RWPE1 (cell line): ENCODE results near the gene KIF4A.
A peak's percentile ranks its signal among the peaks of the same experiment; 100 is the strongest.
"Not testable (repeated sequence)": the region's sequence is repeated elsewhere in the genome, so short reads cannot be mapped to it uniquely, and the experiment has no call there.

Source experiments
- CTCF ChIA-PET: fragments of 350-600 bp; sonication (Branson Sonifier 250); formaldehyde crosslinking; extraction: SDS; loops from one replicate; lab custom pipeline; 2021; lab: Yijun Ruan, JAX
- POLR2A ChIA-PET: fragments of 400-600 bp; formaldehyde crosslinking; extraction: SDS; loops from one replicate; lab custom pipeline; 2020; ENCODE audit warnings: antibody characterized with exemption; ENCODE audit not compliant: low non-redundant PET; lab: Yijun Ruan, JAX
- DNase-seq: peaks from one replicate; pipeline ENCODE4 v3.0.0; 2012; ENCODE audit warnings: low spot score
- H3K27ac ChIP-seq: fragments of 450-650 bp; 2 replicates; pipeline ENCODE4 v1.5.1; 2017
- TF ChIP-seq, protein P1 (sequence below): fragments of 450-650 bp; conservative IDR thresholded peaks from 2 replicates; pipeline ENCODE4 v1.5.1; 2017; ENCODE audit warnings: low read depth, mild to moderate bottlenecking

Gene KIF4A

DNA sequence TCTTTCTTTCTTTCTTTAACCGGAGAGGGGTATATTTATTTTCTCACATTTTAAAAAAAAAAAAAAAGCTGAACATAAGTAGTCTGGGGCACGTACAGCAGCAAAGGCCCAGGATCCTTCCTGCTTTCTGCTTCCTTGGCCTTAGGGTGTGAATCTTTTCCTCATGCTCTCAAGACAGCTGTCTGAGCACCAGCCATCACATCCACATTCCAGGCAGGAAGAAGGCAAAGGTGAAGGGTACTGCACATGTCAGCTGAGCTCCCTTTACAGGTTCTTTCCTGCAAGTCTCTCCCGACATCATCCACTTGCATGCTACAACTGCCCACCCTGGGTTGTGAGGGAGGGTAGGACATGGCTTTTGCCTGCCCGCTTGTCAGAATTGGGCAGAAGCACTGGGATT, 69.6 kb downstream of the KIF4A start:
- POLR2A ChIA-PET, result no interaction called here
- no peak for DNase-seq
- TF ChIP-seq, protein P1, sequence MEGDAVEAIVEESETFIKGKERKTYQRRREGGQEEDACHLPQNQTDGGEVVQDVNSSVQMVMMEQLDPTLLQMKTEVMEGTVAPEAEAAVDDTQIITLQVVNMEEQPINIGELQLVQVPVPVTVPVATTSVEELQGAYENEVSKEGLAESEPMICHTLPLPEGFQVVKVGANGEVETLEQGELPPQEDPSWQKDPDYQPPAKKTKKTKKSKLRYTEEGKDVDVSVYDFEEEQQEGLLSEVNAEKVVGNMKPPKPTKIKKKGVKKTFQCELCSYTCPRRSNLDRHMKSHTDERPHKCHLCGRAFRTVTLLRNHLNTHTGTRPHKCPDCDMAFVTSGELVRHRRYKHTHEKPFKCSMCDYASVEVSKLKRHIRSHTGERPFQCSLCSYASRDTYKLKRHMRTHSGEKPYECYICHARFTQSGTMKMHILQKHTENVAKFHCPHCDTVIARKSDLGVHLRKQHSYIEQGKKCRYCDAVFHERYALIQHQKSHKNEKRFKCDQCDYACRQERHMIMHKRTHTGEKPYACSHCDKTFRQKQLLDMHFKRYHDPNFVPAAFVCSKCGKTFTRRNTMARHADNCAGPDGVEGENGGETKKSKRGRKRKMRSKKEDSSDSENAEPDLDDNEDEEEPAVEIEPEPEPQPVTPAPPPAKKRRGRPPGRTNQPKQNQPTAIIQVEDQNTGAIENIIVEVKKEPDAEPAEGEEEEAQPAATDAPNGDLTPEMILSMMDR, result no peak
- CTCF ChIA-PET, result no interaction called here
- no peak overlapping the region for H3K27ac ChIP-seq

DNA sequence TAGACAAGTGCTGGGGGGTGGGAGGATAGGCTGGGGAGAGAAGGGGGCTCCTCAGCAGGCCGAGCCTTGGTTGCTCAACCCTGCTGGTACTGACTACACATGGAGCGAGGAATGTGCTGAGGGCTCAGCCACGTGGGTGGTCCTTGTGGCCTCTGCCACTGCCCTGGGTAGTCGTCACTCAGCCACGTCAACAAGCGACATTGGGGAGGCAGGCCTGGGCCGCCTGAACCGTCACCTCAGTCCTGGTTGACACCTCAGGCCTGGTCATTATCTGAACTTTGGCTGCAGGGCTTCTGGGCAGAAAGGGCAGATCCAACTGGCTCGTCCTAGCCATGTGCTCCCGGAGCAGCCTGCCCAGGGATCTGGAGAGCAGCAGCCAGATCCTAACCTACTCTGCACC, 70.5 kb downstream of the KIF4A start:
- TF ChIP-seq, protein P1, result no peak
- CTCF ChIA-PET, result no interaction called here
- DNase-seq, result no peak
- POLR2A ChIA-PET, result no interaction called here
- no peak overlapping the region for H3K27ac ChIP-seq

DNA sequence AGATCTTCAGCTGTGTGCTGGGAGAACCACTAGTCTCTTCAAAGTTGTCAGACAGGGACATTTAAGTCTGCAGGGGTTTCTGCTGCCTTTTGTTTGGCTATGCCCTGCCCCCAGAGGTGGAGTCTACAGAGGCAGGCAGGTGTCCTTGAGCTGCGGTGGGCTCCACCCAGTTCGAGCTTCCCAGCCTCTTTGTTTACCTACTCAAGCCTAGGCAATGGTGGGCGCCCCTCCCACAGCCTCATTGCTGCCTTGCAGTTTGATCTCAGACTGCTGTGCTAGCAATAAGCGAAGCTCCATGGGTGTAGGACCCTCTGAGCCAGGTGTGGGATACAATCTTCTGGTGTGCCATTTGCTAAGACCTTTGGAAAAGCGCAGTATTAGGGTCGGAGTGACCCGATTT, 78.8 kb downstream of the KIF4A start:
- DNase-seq, POLR2A ChIA-PET, CTCF ChIA-PET, H3K27ac ChIP-seq: not testable (repeated sequence)

DNA sequence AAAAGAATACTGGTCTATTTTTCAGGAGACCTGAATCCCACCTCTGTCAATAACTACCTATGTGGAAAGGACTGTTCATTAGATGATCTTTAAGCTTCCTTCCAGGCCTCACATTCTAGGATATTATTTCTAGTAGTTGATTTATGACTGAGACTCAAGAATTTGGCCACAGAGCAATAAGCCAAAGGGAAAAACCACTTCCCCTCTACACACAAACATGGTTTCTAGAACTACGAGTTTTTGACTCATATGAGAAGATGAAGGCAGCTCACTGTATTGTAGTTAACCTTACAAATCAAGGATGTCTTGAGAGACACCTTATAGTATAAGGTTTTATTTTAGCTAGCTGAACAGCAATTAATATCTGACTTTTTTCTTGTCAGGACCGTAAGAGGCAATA, 96.3 kb downstream of the KIF4A start:
- POLR2A ChIA-PET, result no interaction called here
- DNase-seq, result no peak
- no peak overlapping the region for H3K27ac ChIP-seq
- TF ChIP-seq, protein P1, result no peak
- CTCF ChIA-PET, result interaction anchor here (0.5 to 0.9 kb wide), 2 partner anchors 11 to 16 kb away, joined by 3 to 4 read pairs; no protein-coding TSS in a partner anchor

DNA sequence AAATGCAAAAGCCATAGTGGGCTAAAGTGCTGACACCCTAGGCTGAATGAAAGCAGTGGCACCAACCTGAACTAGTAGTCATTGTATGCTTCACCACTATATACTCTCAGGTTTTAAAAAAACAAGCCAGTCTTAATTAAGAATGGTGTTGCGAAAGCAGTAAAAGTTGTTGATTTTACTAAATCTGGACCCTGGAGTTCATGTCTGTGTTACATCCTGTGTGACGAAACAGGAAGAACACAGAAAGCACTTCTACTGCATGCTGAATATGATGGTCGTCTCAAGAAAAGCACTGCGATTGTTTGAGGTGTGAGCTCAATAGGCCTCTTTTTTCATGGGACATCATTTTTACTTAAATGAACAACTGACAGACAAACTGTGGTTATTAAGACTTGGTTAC, 109.0 kb downstream of the KIF4A start:
- no peak for DNase-seq
- TF ChIP-seq, protein P1, result no peak
- H3K27ac ChIP-seq, result no peak overlapping the region
- ChIA-PET CTCF (no interaction called here), POLR2A (no interaction called here)

DNA sequence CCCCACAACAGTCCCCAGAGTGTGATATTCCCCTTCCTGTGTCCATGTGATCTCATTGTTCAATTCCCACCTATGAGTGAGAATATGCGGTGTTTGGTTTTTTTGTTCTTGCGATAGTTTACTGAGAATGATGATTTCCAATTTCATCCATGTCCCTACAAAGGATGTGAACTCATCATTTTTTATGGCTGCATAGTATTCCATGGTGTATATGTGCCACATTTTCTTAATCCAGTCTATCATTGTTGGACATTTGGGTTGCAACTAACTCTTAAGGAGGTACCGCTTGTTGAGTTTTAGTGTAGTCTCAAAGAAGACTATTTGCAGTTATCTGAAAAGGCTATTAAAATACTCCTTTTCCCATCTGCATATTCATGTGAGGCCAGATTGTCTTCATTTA, 110.3 kb downstream of the KIF4A start:
- H3K27ac ChIP-seq, POLR2A ChIA-PET, CTCF ChIA-PET, DNase-seq: not testable (repeated sequence)

DNA sequence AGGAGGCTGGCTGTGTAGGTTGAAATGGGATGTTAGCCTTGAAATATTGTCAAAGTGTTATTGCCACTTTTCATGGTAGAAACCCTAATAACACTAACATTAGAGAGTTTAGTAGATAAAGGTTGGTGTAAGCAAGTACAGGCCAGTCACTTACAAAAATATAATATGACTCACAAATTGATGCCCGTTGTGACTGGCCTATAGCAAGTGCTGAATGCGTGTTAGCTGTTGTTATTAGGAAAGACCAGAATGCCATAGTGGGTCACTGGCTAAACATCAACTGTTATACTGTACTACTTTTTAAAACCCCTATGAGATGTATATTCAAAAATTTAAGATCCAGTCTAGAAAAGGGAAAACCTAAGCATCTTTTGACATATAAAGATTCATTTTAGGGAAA, 112.8 kb downstream of the KIF4A start:
- ChIA-PET CTCF (interaction anchor here (0.8 to 1.2 kb wide), 2 partner anchors 17 to 1533 kb away, joined by 3 read pairs; no protein-coding TSS in a partner anchor), POLR2A (no interaction called here)
- H3K27ac ChIP-seq, result no peak overlapping the region
- DNase-seq, result peak; percentile 15
- TF ChIP-seq, protein P1, result no peak

DNA sequence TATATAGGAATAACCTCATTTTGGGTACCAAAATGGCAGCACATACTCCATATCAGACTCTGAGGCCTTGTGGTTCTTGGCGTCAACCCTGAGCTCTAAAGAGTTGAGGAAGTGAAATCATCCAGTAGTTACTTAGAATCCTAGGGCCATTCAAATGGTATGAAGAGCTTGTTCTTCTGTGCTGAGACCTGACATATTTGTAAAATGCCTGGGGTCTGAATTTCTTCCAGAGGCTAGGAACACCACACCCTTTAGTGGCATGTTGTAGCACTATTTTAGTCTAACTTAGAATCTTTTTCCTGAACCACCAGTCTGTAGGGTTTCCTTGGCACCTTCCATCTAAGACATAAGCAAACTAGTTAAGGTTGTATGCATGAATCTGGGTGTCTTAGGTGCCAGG, 115.1 kb downstream of the KIF4A start:
- DNase-seq, result no peak
- ChIA-PET CTCF (no interaction called here), POLR2A (no interaction called here)
- H3K27ac ChIP-seq, result no peak overlapping the region
- TF ChIP-seq, protein P1, result no peak
